Endothelial cell of umbilical vein (primary cell): ENCODE data around the gene HTR3A.

ENCODE experiments used
- EZH2 ChIP-seq: IDR thresholded peaks from 2 replicates; pipeline ENCODE4 v1.6.1; 2012; ENCODE audit warnings: borderline replicate concordance, low read depth, mild to moderate bottlenecking, moderate library complexity, low read length, inconsistent platforms; ENCODE audit not compliant: severe bottlenecking
- FOS ChIP-seq: IDR thresholded peaks from 2 replicates; pipeline ENCODE4 v1.6.1; 2011; ENCODE audit warnings: mild to moderate bottlenecking, low read length, moderate library complexity, borderline replicate concordance; ENCODE audit not compliant: insufficient read depth
- GATA2 ChIP-seq: IDR thresholded peaks from 2 replicates; pipeline ENCODE4 v1.7.0; 2011; ENCODE audit warnings: low read depth, mild to moderate bottlenecking, moderate library complexity, mixed read lengths, low read length; ENCODE audit not compliant: insufficient read length, insufficient read depth
- JUN ChIP-seq: IDR thresholded peaks from 2 replicates; pipeline ENCODE4 v1.6.1; 2011; ENCODE audit warnings: borderline replicate concordance, low read depth; ENCODE audit not compliant: insufficient read length, insufficient read depth
- MAX ChIP-seq: IDR thresholded peaks from 2 replicates; pipeline ENCODE4 v1.6.1; 2011; ENCODE audit not compliant: insufficient read depth, insufficient read length
- POLR2A ChIP-seq: IDR thresholded peaks from 2 replicates; pipeline ENCODE4 v1.6.1; 2012; ENCODE audit warnings: low read depth, mild to moderate bottlenecking, control low read depth, low read length
- POLR2AphosphoS5 ChIP-seq: IDR thresholded peaks from 2 replicates; pipeline ENCODE4 v1.6.1; 2012; ENCODE audit warnings: low read depth, mild to moderate bottlenecking, control low read depth, low read length, moderate library complexity; ENCODE audit not compliant: insufficient read depth
- TF ChIP-seq, protein P1 (sequence below), 2 donors: IDR thresholded peaks; 1 replicate in 1 of 2; 2 replicates in 1 of 2; pipeline ENCODE4 v1.5.1; 2011; ENCODE audit warnings: low read length in 2 of 2, mild to moderate bottlenecking in 2 of 2, moderate library complexity in 2 of 2, control low read depth in 1 of 2, inconsistent platforms in 1 of 2, low read depth in 1 of 2; ENCODE audit not compliant: insufficient read depth in 1 of 2; ENCODE audit errors: extremely low read depth in 1 of 2

DNA sequence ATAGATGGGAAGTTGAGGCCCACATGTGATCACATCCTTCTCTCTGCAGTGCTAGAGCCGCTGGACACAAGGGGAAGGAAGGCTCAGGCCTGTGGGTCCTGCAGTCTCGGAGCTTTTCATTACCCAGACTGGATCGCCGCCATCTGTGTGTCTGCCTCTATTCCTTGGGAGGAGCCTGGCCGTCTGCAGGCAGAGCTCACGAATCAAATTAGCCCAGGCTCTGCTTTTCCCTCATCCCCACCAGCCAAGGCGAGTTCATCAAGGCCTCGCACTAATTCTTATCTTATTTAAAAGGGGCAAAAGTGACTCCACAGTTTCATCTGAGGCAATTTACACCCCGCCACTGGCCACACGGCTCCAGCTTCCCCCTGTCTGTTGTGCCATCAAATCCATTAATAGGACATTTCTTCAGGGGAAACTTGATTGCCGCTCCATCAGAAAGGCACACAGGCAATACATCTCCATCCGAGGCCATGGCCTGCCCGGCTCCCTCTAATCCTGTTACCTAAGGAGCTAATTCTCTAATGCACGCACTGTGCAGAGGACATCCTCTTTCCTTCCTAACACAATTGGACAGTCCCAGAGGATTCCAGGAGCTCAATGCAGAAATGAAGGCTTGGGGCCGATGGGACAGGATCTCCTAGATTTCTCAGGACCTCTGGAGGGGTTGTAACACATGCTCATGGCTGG, 3.3 kb upstream of the HTR3A start:
- TF ChIP-seq, protein P1, sequence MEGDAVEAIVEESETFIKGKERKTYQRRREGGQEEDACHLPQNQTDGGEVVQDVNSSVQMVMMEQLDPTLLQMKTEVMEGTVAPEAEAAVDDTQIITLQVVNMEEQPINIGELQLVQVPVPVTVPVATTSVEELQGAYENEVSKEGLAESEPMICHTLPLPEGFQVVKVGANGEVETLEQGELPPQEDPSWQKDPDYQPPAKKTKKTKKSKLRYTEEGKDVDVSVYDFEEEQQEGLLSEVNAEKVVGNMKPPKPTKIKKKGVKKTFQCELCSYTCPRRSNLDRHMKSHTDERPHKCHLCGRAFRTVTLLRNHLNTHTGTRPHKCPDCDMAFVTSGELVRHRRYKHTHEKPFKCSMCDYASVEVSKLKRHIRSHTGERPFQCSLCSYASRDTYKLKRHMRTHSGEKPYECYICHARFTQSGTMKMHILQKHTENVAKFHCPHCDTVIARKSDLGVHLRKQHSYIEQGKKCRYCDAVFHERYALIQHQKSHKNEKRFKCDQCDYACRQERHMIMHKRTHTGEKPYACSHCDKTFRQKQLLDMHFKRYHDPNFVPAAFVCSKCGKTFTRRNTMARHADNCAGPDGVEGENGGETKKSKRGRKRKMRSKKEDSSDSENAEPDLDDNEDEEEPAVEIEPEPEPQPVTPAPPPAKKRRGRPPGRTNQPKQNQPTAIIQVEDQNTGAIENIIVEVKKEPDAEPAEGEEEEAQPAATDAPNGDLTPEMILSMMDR (IDR thresholded peaks at IDR 0.05; ENCODE audit: extremely low read depth in 1 of 2, insufficient read depth in 1 of 2, low read depth in 1 of 2, low read length in 2 of 2) = no peak
- no peak for TF ChIP-seq POLR2A
- TF ChIP-seq EZH2 = no peak
- no peak for TF ChIP-seq GATA2
- TF ChIP-seq JUN = no peak
- TF ChIP-seq MAX = no peak
- TF ChIP-seq POLR2AphosphoS5 = no peak
- no peak for TF ChIP-seq FOS
